Vagina (tissue), 2 donors: ENCODE data around the gene TSEN54.

ENCODE experiments used
- POLR2A ChIP-seq, 2 donors: fragments of 450-650 bp; IDR thresholded peaks; one replicate each; pipeline ENCODE4 v1.6.1; 2017; ENCODE audit warnings: antibody characterized with exemption in 2 of 2, mild to moderate bottlenecking in 2 of 2, moderate library complexity in 2 of 2
- POLR2AphosphoS5 ChIP-seq, 2 donors: sonication (generic); formaldehyde crosslinking; IDR thresholded peaks; one replicate each; pipeline ENCODE4 v1.9.0; 2017; ENCODE audit warnings: antibody characterized with exemption in 2 of 2, mild to moderate bottlenecking in 2 of 2, low read depth in 1 of 2; ENCODE audit not compliant: insufficient read depth in 1 of 2
- TF ChIP-seq, protein P1 (sequence below), 3 experiments: fragments of 450-650 bp in 2 of 3; fragments of 200-600 bp in 1 of 3; sonication (generic) in 1 of 3; IDR thresholded peaks; one replicate each; pipeline ENCODE4 v1.5.1; 2017 to 2019; ENCODE audit warnings: antibody characterized with exemption in 3 of 3, mild to moderate bottlenecking in 2 of 3, moderate library complexity in 2 of 3

GRCh38 chr17:75553295-75554110, 37.2 kb downstream of the TSEN54 start:
- TF ChIP-seq, protein P1, sequence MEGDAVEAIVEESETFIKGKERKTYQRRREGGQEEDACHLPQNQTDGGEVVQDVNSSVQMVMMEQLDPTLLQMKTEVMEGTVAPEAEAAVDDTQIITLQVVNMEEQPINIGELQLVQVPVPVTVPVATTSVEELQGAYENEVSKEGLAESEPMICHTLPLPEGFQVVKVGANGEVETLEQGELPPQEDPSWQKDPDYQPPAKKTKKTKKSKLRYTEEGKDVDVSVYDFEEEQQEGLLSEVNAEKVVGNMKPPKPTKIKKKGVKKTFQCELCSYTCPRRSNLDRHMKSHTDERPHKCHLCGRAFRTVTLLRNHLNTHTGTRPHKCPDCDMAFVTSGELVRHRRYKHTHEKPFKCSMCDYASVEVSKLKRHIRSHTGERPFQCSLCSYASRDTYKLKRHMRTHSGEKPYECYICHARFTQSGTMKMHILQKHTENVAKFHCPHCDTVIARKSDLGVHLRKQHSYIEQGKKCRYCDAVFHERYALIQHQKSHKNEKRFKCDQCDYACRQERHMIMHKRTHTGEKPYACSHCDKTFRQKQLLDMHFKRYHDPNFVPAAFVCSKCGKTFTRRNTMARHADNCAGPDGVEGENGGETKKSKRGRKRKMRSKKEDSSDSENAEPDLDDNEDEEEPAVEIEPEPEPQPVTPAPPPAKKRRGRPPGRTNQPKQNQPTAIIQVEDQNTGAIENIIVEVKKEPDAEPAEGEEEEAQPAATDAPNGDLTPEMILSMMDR (IDR thresholded peaks at IDR 0.05), result no peak
- TF ChIP-seq POLR2AphosphoS5 (IDR thresholded peaks at IDR 0.05; ENCODE audit: insufficient read depth in 1 of 2, low read depth in 1 of 2) (no peak), POLR2A (IDR thresholded peaks at IDR 0.05) (no peak)
